HepG2 (cell line): ENCODE measurements around the gene ACOT8. TPM values are rescaled to one million over a fixed set of nuclear protein-coding genes. Genes with fewer than 3 reads are reported as not detected.

Source experiments
- BCL6 ChIP-seq: IDR thresholded peaks from 2 replicates; pipeline ENCODE4 v1.6.1; 2016; ENCODE audit warnings: missing genetic modification reagents, missing compliant biosample characterization
- KDM1A ChIP-seq: IDR thresholded peaks from 2 replicates; pipeline ENCODE4 v1.6.1; 2016; ENCODE audit warnings: missing compliant biosample characterization
- MBD4 ChIP-seq: IDR thresholded peaks from 2 replicates; pipeline ENCODE4 v1.6.1; 2012; ENCODE audit warnings: low read length, inconsistent platforms, borderline replicate concordance
- MEIS1 ChIP-seq: sonication (generic); formaldehyde crosslinking; IDR thresholded peaks from 2 replicates; pipeline ENCODE4 v1.9.0; 2021; ENCODE audit warnings: mild to moderate bottlenecking, missing genetic modification reagents, moderate library complexity, borderline replicate concordance
- NFKBIZ ChIP-seq: IDR thresholded peaks from 2 replicates; pipeline ENCODE4 v1.6.1; 2018; ENCODE audit warnings: missing genetic modification reagents, missing compliant biosample characterization
- SETDB1 ChIP-seq: sonication (generic); formaldehyde crosslinking; IDR thresholded peaks from 2 replicates; pipeline ENCODE4 v1.5.1; 2020; ENCODE audit warnings: missing genetic modification reagents, mild to moderate bottlenecking, borderline replicate concordance
- SIN3B ChIP-seq: fragments of 150-350 bp; IDR thresholded peaks from 2 replicates; pipeline ENCODE4 v1.6.1; 2014; ENCODE audit warnings: low read length
- SMAD3 ChIP-seq: sonication (generic); formaldehyde crosslinking; IDR thresholded peaks from 2 replicates; pipeline ENCODE4 v1.4.0; 2020; ENCODE audit warnings: missing genetic modification reagents
- XRCC5 ChIP-seq: fragments of 200-400 bp; formaldehyde crosslinking; optimal IDR thresholded peaks from 2 replicates; pipeline ENCODE3; 2017; ENCODE audit warnings: mild to moderate bottlenecking, low read length
- ZNF567 ChIP-seq: sonication (generic); formaldehyde crosslinking; IDR thresholded peaks from 2 replicates; pipeline ENCODE4 v1.8.1; 2023; ENCODE audit warnings: mild to moderate bottlenecking, missing genetic modification reagents, borderline replicate concordance
- ZNF619 ChIP-seq: sonication (generic); formaldehyde crosslinking; IDR thresholded peaks from 2 replicates; pipeline ENCODE4 v1.4.0; 2020; ENCODE audit warnings: mild to moderate bottlenecking, missing genetic modification reagents
- ZNF747 ChIP-seq: sonication (generic); formaldehyde crosslinking; IDR thresholded peaks from 2 replicates; pipeline ENCODE4 v1.8.1; 2023; ENCODE audit warnings: missing genetic modification reagents, mild to moderate bottlenecking, borderline replicate concordance
- ZNF772 ChIP-seq: sonication (generic); formaldehyde crosslinking; IDR thresholded peaks from 2 replicates; pipeline ENCODE4 v1.5.0; 2020; ENCODE audit warnings: mild to moderate bottlenecking, missing genetic modification reagents
- ZNF883 ChIP-seq: sonication (generic); formaldehyde crosslinking; IDR thresholded peaks from 2 replicates; pipeline ENCODE4 v1.5.1; 2020; ENCODE audit warnings: mild to moderate bottlenecking, missing genetic modification reagents; ENCODE audit errors: not compliant biosample characterization
- polyA plus RNA-seq, 8 experiments: library from polyadenylated mRNA; depleted of rRNA in 3 of 8; stranded (reverse) in 7 of 8; unstranded in 1 of 8; fragments of >200 nt; fragmentation: Illumina TruSeq in 4 of 8; extraction: Trizol in 4 of 8; gene quantifications; 2 replicates each; pipeline versions ENCODE4 v1.2.1 to v1.2.3, GENCODE V29; 2011 to 2016; ENCODE audit warnings: low read depth in 4 of 8, missing spikeins in 1 of 8, mixed read lengths in 1 of 8; ENCODE audit not compliant: insufficient read depth in 1 of 8
- total RNA-seq, 5 experiments: library from RNA; depleted of rRNA; stranded (reverse); fragments of >200 nt; fragmentation: Illumina TruSeq; extraction: Trizol; gene quantifications; 2 replicates each; pipeline ENCODE4 v1.2.3, GENCODE V29; 2016; ENCODE audit warnings: low read depth in 1 of 5
- TF ChIP-seq, protein P1 (sequence below): sonication (generic); formaldehyde crosslinking; conservative IDR thresholded peaks from 2 replicates; pipeline ENCODE4 v1.8.1; 2023; ENCODE audit warnings: missing genetic modification reagents
- TF ChIP-seq, protein P2 (sequence below): IDR thresholded peaks from 2 replicates; pipeline ENCODE4 v1.6.1; 2016; ENCODE audit warnings: mild to moderate bottlenecking, missing biosample characterization, missing genetic modification reagents
- TF ChIP-seq, protein P3 (sequence below): sonication (generic); formaldehyde crosslinking; IDR thresholded peaks from 2 replicates; pipeline ENCODE4 v1.9.0; 2022; ENCODE audit warnings: low read depth, missing genetic modification reagents
- TF ChIP-seq, protein P4 (sequence below): sonication (generic); formaldehyde crosslinking; IDR thresholded peaks from 2 replicates; pipeline ENCODE4 v1.5.0; 2020; ENCODE audit warnings: mild to moderate bottlenecking, missing genetic modification reagents
- TF ChIP-seq, protein P5 (sequence below): sonication (generic); formaldehyde crosslinking; IDR thresholded peaks from 2 replicates; pipeline ENCODE4 v1.4.0; 2020; ENCODE audit warnings: missing genetic modification reagents, borderline replicate concordance

Gene ACOT8
- total and polyA plus RNA-seq, 2 of the 13 experiments (the other 11 are each of a cell fraction or from before 2014, with no cell fraction given), result 31.4 to 45.5 TPM

DNA sequence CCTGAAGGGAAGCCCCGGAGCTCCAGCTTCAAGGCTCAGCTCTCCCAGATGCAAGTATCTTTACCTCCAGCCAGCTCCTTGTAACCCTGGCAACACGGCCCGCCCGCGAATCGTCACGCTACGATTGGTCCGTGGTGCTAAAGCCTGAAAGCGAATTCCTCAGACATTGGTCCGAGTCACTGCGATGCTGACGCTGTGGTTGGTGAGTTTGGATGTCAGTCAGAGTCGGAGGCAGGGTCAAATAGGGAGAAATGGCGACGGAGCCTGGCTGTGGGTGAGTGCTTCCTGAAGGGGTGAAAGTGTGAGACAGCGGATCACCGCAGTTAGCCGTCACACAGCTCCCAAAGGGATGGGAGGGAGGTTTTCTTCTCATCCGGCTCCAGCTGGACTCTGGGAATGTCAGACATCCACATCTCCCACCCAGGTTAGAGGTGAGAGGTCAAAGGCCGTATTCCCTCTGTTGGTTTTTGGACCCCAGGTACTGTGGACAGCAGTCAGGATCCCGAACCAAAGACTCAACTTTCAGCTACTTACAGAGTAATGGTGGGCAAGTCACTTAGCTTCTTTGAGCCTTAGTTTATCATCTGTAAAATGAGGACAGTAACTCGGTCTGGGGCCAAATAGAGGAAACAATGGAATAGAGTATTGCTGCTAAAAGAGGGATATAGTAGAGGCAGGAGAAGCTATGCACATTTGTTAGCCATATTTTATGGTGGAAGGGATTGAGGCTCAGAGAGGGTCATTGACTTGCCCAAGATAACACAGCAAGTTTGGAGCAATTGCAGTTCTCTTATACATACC is 24.0 kb upstream of the ACOT8 start, which contains the start of gene ZSWIM1 (continued):
- peak; percentile 90 for TF ChIP-seq ZNF883 (CRISPR knock-in tag)
- TF ChIP-seq, protein P1, sequence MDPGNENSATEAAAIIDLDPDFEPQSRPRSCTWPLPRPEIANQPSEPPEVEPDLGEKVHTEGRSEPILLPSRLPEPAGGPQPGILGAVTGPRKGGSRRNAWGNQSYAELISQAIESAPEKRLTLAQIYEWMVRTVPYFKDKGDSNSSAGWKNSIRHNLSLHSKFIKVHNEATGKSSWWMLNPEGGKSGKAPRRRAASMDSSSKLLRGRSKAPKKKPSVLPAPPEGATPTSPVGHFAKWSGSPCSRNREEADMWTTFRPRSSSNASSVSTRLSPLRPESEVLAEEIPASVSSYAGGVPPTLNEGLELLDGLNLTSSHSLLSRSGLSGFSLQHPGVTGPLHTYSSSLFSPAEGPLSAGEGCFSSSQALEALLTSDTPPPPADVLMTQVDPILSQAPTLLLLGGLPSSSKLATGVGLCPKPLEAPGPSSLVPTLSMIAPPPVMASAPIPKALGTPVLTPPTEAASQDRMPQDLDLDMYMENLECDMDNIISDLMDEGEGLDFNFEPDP (CRISPR knock-in tag), result no peak
- no peak for TF ChIP-seq KDM1A (CRISPR knock-in tag)
- no peak for TF ChIP-seq SETDB1
- TF ChIP-seq SMAD3 (CRISPR knock-in tag), result peak; percentile 77
- TF ChIP-seq MEIS1 (CRISPR knock-in tag), result peak; percentile 94
- TF ChIP-seq, protein P2, sequence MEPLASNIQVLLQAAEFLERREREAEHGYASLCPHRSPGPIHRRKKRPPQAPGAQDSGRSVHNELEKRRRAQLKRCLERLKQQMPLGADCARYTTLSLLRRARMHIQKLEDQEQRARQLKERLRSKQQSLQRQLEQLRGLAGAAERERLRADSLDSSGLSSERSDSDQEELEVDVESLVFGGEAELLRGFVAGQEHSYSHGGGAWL, result 0 out of 2 replicates have a peak, but pooled peaks have one; percentile 50
- peak; percentile 84 for TF ChIP-seq SIN3B
- TF ChIP-seq, protein P3, sequence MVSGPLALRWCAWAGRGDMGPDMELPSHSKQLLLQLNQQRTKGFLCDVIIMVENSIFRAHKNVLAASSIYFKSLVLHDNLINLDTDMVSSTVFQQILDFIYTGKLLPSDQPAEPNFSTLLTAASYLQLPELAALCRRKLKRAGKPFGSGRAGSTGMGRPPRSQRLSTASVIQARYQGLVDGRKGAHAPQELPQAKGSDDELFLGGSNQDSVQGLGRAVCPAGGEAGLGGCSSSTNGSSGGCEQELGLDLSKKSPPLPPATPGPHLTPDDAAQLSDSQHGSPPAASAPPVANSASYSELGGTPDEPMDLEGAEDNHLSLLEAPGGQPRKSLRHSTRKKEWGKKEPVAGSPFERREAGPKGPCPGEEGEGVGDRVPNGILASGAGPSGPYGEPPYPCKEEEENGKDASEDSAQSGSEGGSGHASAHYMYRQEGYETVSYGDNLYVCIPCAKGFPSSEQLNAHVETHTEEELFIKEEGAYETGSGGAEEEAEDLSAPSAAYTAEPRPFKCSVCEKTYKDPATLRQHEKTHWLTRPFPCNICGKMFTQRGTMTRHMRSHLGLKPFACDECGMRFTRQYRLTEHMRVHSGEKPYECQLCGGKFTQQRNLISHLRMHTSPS, result no peak
- peak; percentile 79 for TF ChIP-seq XRCC5
- peak; percentile 98 for TF ChIP-seq ZNF567 (CRISPR knock-in tag)
- TF ChIP-seq, protein P4, sequence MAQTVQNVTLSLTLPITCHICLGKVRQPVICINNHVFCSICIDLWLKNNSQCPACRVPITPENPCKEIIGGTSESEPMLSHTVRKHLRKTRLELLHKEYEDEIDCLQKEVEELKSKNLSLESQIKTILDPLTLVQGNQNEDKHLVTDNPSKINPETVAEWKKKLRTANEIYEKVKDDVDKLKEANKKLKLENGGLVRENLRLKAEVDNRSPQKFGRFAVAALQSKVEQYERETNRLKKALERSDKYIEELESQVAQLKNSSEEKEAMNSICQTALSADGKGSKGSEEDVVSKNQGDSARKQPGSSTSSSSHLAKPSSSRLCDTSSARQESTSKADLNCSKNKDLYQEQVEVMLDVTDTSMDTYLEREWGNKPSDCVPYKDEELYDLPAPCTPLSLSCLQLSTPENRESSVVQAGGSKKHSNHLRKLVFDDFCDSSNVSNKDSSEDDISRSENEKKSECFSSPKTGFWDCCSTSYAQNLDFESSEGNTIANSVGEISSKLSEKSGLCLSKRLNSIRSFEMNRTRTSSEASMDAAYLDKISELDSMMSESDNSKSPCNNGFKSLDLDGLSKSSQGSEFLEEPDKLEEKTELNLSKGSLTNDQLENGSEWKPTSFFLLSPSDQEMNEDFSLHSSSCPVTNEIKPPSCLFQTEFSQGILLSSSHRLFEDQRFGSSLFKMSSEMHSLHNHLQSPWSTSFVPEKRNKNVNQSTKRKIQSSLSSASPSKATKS (CRISPR knock-in tag), result no peak
- TF ChIP-seq ZNF619, result peak; percentile 92; the same call in 1 of the 2 replicates
- peak; percentile 15; the same call in 1 of the 2 replicates for TF ChIP-seq BCL6
- no peak for TF ChIP-seq MBD4
- no peak for TF ChIP-seq ZNF747 (CRISPR knock-in tag)
- TF ChIP-seq, protein P5, sequence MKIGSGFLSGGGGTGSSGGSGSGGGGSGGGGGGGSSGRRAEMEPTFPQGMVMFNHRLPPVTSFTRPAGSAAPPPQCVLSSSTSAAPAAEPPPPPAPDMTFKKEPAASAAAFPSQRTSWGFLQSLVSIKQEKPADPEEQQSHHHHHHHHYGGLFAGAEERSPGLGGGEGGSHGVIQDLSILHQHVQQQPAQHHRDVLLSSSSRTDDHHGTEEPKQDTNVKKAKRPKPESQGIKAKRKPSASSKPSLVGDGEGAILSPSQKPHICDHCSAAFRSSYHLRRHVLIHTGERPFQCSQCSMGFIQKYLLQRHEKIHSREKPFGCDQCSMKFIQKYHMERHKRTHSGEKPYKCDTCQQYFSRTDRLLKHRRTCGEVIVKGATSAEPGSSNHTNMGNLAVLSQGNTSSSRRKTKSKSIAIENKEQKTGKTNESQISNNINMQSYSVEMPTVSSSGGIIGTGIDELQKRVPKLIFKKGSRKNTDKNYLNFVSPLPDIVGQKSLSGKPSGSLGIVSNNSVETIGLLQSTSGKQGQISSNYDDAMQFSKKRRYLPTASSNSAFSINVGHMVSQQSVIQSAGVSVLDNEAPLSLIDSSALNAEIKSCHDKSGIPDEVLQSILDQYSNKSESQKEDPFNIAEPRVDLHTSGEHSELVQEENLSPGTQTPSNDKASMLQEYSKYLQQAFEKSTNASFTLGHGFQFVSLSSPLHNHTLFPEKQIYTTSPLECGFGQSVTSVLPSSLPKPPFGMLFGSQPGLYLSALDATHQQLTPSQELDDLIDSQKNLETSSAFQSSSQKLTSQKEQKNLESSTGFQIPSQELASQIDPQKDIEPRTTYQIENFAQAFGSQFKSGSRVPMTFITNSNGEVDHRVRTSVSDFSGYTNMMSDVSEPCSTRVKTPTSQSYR (CRISPR knock-in tag), result no peak
- no peak; the same call in 1 of the 2 replicates for TF ChIP-seq ZNF772 (CRISPR knock-in tag)
- TF ChIP-seq NFKBIZ (CRISPR knock-in tag), result no peak
